ENCODE results near the gene HIPK2.

The HIPK2 gene

DNA sequence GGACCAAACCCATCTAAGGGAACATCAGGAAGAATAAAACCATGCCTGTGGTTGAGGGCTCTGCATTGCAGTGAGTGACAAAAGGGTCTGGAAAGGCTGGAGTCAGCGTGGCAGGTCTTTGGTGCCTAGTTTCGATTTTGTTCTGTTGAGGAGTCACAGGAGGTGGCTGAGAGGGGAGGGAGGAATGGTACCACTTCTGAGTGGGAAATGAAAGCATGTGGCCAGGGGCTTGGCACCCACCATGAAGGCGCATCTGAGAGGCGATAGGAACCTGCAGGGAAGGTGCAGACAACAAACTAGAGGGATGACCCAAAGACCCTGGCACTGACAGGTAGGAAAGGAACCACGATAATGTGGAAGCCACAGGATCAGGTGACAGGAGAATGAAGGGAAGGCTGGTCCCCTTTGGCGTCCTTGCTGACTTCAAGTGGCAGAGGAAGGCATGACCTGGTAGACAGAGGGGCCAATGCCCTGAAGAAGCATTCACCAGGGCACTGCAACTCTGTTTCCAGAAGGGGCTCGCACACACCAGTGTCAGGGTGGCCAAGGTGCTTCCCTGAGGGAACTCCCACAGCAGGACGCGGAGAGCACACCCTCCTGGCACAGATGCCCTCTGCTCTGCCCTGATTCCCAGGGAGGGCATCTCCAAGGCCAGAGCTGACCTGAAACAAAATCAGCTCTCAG, 41.7 kb downstream of the HIPK2 start:
- no peak for DNase-seq (ENCODE audit: low read depth in 3 of 3)

DNA sequence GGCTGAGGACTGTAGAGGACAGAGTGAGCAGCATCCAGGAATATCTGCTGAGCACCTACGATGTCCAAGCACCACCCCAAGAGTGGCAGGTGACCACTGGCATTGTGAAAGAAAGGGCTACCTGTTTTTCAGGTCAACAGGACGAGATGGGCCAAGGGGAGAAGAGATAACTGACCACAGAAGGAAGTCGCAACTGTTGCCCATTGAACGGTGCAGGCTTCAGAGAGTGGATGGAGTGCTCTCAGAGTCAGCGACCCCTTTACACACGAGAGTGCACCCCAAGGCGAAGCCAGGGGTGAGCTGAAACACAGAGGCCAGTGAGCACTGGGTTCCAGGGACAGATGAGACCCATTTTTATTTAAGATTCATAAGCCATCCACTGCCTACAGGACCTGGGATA, 42.3 kb downstream of the HIPK2 start:
- DNase-seq (ENCODE audit: low read depth in 3 of 3), result no peak

DNA sequence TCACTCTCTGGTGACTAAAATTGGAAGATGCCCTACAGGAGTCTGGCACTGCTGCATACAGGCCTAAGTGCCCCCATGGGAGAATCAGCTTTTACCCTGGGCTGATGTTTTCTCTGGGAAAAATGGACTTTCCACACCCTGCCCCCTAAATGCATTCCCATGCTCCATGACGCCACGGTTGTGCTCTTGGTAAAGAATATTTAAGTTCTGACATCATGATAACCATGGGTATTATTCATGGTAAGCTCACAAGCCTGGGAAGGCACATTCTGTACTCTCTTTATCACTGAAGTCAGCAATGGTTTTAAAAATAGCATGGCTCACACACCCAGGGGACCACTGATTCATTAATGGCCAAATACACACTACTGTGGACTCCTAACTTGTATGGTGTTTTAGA, 43.4 kb downstream of the HIPK2 start:
- DNase-seq (ENCODE audit: low read depth in 3 of 3), result no peak

DNA sequence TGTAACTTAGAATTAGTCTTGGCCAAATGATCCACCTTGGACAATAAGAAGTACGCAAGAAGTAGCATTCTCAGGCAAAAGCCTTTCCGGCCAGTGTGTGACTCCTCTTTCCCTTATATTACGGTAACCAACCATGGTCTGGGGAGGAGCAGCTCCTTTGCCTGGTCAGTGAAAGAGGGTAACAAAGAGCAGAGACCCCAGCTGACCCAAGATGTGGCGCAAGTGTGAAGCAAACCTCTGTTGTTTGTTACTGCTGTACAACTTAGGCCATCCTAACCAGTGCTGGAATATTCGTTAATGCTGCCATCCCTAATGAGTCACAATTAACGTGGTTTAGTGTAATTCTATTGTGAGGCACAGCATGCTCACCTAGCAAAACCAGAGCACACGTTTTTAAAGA, 44.0 kb downstream of the HIPK2 start:
- DNase-seq (ENCODE audit: low read depth in 3 of 3), result no peak

DNA sequence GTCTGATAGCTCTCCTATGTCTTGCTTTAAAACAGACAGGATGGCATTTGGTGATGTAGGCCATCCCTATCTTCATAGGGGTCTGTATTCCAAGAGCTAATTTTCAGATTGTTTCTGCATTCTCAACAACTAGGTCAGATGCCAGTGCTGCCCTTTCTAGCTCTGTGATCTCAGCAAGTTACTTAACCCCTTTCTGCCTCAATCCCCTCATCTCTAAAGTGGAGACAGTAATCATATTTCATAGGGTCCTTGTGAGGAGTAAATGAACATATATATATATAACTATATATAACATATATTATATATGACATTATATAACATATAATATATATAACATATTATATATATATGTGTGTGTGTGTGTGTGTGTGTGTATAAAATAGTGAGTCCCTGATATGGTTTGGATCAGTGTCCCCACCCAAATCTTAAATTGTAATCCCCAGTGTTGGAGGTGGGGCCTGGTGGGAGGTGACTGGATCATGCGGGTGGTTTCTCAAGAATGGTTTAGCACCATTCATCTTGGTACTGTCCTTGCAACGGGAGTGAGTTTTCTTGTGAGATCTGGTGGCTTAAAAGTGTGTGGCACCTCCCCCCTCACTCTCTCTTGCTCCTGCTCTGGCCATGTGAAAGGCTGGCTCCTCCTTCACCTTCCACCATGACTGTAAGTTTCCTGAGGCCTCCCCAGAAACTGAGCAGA, 45.2 kb downstream of the HIPK2 start:
- no peak for DNase-seq (ENCODE audit: low read depth in 3 of 3)

DNA sequence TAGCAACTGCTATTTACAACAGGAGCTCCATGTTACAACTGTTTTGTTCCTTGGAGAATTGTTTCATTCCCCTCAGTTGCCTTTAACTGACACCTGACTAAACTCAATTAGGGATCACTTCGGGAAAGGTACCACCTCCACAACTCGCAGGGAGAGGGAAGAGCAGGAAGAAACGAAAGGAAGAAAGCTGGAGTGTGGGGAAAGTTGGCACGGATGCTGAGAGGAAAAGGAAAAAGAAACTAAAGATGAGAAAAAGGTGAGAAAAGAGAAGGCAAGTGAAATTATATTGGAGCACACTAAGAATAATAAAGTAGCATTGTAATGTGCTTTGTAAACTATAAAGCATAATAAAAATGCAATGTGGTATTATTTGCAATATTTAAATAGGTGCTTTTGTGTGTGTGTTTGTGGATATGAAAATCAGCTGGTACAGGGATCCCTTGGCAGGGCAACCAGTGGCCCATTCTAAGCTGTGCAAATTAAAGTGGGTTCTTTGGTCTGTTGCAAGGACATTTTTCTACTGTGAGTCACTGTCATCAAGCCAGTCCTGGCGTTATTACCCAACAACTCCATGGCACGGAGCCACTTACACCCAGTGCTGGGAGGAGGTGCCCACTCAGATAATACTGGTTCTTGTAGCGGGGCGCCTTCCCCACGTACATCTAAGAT, 45.9 kb downstream of the HIPK2 start:
- no peak for DNase-seq (ENCODE audit: low read depth in 3 of 3)

DNA sequence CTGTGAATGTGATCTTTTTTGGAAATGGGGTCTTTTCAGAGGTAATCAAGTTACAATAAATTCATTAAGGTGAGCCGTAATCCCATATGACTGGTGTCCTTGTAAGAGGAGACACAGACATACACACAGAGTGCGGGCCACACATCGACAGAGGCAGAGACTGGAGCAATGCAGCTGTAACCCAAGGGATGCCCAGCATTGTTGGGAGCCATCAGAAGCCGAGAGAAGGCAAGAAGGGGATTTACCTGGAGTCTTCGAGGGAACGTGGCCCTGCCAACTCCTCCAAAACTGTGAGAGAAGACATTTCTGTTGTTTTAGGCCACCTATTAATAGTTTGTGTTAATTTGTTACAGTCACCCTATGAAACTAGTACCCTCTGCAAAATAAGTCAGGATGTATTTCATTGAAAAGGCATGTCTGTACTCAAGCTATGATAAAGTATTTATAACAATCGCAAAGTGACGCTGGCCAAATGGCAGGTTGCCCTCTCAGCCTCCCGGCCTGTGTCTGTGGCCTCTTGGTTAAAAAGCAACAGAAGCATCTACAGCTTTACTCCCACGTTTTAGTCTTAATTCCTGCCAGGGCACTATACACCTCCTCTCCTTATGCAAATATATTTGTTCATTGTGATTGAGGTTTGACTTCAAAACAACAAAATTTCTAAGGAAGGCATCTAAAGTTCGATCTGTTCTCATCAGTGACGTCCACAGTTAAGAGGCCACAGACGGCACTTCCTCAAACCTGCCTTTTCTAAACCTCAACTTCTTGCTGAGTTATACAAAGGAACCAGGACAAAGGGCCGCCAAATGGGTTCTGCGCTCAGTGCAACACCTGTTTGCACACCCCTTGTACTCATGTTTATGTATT, 46.8 kb downstream of the HIPK2 start:
- DNase-seq (ENCODE audit: low read depth in 3 of 3), result no peak

DNA sequence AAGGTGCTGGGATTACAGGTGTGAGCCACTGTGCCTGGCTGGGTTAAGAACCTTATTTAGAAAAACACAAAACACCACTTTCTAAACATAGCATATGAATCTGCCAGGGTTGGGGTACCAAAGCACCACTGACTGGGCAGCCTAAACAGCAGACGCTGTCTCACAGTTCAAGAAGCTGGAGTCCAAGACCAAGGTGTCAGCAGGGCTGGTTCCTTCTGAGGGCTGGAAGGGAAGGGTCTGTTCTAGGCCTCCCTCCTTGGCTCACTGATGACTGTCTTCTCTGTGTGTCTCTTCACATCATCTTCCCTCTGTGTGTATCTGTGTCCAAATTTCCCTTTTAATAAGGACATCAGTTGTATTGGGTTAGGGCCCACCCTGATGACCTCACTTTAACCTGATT, 49.6 kb downstream of the HIPK2 start:
- DNase-seq (ENCODE audit: low read depth in 3 of 3), result no peak

DNA sequence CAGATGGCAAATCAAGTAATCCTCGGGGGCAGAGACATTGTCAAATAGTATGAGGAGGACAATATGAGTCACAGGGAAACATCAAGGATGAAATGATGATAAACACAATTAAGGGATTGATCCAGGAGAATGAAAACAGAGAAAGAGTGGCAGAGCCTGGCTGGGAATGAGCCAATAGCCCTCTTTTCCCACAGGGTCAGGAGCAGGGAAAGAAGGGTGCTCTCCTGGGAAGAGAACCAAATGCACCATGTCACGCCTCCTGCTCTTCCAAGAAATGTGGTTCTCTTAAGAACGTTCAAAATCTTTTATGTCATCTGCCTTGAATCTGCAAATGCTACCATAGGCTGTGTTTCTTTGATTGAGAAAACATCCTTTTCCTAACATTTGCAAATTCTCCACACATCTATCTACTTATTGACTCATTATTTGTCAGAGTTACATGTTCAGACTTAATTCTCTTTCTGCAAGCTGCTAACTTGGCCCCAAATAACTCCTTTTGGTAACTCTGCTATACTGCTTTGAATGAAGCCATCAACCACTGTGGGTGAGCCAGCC, 50.6 kb downstream of the HIPK2 start:
- DNase-seq (ENCODE audit: low read depth in 3 of 3), result no peak

DNA sequence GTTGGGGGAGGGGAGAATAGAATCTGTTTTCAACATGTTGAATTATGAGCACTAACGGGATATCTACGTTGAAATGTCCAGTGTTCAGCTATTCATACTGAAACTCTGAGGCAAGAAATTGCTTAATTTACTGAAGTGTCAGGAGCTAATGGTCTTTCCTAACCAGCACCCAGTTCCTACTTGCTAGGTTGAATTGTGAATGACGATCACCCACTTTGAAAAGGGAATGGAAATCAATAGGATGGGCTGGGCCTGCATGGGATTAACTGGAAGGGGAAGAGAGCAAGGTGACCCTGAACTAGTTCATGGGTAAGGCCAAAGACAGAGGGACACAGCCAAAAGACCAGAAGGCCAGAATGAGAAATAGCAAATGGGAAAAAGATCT, 51.3 kb downstream of the HIPK2 start:
- no peak for DNase-seq (ENCODE audit: low read depth in 3 of 3)

DNA sequence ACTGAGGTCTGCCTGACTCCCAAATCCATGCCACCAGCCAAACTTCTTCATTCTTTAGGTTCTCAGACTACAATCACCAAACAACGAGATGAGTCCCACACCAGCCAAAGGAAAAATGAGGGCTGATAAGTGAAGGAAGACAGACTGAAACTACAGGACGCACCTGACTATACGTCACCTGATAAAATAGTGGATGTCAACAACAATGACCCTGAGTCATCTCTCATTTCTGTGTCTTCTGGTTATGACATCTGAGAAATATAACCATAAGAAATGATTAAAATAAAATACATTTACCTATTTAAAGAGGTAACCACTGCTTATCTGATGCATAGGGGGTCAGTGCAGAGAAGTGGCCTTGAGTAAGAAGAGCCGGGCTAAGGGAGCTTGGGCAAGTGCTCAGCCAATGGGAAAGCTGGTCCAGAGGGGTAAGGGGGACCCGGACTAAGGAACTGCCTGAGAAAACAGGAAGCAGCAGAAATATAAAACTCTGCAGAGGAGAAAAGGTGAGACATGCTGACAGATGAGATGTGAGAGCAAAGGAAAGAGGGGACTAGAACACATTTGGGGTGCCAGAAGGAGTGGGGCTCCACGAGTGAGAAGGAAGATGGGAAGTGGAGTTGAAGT, 51.8 kb downstream of the HIPK2 start:
- DNase-seq (ENCODE audit: low read depth in 3 of 3), result no peak

DNA sequence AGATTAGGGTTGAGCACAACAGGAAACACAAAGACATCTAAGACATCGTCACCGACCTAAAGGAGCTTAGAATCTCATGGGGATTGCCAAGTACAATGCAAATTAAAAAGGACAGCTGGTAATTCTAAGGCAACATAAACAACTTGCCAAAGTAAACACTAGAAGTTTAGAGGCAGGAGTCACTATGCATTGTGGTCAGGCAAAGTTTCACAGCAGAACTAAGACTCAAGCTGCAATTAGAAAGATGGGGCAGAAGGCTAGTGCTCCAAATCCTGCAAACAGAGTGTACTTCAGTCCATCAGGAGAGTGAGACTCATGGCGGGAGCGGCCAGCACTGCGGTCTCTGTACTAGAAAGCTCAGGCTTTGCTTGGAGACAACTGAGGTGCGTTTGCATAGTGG, 52.7 kb downstream of the HIPK2 start:
- no peak for DNase-seq (ENCODE audit: low read depth in 3 of 3)

DNA sequence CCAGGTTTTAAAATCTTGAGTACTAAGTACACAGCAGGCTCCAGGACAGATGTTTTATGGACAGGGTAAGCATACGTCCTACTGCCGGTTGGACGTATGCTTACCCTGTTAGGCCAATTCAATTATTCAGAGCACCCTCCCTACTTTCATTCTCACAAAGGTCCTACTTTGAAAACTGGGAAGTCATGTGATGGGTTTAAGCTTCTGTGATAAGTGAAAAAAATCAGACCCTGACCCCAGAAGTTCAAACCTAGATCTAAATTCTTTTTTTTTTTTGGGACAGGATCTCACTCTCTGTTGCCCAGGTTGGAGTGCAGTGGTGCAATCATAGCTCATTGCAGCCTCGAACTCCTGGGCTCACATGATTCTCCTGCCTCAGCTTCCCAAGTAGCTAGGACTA, 55.2 kb downstream of the HIPK2 start:
- DNase-seq (ENCODE audit: low read depth in 3 of 3), result no peak

DNA sequence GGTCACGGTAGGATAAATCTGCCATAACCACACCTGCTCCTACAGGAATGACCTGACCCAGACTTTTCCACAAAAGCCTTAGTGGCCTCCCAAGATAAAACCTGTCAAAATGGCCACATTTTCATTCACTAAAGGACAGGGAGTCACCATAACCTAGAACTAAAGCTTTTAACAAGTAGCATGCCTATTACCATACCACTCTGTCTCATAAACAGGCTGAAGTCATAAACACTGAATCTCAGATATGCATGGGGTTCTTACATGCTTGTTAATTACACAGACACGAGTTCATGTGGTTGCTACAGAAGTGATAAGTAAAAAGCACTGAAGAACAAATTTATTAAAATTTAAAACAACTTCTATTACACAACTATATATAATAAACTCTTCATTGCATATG, 56.0 kb downstream of the HIPK2 start:
- DNase-seq (ENCODE audit: low read depth in 3 of 3), result no peak

DNA sequence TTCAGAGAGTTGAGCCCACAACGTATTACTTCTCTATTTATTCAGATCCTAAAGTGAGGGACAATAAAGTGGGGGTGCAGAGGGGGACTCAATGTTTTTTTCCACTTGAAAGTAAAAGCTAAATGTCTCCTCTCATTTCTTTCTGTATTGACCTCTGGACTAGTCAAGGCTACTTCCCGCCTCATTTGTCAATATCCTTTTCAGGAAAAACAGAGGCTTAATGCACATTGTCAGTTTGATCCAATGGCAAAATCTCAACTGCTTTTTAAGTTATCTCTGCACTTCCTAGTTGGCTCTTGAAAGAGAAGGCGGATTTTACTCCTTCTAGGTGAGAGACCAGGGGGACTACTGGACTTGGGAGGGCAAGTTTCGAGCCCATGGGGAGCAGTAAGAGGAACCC, 56.4 kb downstream of the HIPK2 start:
- no peak for DNase-seq (ENCODE audit: low read depth in 3 of 3)

DNA sequence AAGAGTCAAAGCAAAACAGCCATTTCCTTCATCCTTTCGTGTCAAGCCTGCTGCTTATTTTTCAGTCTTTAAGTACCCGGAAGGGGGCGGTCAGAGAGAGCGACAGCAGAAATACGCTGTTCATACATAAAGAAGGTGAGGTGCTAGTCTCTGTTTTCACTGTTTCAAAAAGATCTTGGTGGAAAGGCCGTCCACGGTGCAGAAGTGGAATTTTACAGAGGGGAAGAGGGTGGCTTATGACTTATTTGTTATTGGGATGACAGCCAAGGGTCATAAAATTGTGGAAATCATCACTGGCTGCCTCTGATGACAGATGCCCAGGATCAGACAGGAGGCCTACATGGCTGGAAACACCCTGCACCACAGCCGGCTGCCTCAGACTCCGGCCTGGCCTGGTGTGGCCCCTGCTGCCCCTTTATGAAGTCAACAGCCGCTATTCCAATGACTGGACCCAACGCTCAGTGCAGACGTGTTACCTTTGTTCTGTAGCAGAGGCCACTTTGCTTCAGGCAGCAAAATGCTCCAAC, 57.0 kb downstream of the HIPK2 start:
- no peak for DNase-seq (ENCODE audit: low read depth in 3 of 3)

DNA sequence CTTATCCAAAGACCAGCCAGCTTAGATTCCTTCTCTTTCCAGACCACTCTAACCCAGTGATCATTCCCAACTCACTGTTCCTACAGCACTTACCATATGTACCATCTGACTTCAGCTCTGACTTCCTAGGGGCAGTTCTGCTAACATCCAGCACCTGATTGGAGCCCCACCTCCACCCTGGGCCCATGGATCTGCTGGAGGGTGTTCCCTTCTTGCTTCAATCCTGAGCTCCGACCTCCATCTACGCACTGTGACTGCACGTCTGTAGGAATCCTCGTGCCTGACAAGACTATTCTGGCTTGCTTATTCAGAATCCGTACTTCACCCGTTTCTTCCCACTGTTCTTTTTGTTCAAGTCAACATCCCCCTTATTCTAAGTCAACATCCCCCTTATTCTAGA, 57.6 kb downstream of the HIPK2 start:
- no peak for DNase-seq (ENCODE audit: low read depth in 3 of 3)

DNA sequence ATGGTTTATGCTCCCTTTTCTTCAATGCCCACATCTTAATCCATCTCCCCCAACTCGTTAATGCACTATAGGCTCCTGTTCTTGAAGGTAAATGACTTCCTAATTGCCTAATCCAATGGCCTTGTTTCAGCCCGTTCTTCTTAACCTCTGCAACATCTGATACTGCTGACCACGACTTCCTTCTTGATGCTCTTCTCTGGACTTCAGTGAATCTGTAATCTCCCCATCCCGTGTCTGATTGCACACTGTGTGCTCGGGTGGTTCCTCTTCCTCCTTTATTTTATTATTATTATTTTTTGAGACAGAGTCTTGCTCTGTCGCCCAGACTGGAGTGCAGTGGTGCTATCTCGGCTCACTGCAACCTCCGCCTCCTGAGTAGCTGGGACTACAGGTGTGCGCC, 58.9 kb downstream of the HIPK2 start:
- DNase-seq (ENCODE audit: low read depth in 3 of 3), result no peak

DNA sequence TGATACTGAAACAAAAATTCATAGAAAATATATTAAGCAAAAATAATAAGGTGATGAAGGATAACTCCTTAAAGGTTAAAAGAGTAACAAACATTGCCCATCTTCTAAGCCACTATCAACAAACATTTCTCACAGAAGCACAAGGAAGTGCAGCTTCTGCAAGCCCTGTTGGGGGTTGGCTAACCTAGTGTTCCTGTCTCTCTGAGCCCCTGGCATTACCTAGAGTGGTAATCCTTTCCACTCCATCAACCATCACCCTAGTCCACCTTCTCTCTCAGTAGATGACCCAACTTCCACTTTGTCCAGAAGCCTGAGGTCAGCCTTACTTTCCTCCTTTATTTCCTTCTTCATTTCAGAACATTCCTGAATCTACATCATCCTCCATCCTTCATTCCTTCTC, 59.7 kb downstream of the HIPK2 start:
- no peak for DNase-seq (ENCODE audit: low read depth in 3 of 3)

DNA sequence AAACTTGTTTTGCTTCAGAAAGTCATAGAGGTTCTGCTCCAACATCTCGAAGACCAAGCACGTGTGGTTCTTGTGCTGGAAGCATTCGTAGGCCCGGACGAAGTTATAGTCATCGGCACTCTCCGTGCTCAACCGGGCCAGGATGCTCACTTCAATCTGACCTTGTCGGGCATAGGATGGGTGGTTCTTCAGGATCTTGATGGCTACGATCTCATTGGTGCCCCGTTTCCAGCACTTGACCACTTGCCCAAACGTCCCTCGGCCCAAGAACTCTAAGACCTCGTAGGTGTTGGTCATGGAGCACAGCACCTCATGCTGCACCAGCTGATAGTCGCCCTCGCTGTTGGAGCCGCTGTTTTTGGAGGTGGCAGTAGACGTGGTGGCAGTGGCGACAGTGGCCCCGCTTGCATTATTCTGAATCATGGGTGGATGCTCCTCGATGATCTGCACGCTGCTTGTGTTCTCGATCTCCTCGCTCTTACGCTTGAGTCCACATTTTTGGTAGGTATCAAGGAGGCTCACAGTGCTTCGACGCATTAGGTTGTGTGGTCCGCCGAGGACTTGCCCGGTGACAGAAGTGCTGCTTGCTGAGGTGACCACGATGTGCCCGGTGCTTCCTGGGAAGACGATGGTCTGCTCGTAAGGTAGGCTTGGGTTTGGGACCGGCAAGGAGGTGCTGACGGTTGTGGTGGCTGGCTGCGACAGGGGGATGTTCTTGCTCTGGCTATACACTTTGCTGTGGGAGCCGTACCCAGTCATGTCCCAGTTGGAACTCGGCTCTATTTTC, 61.4 kb downstream of the HIPK2 start:
- no peak for DNase-seq (ENCODE audit: low read depth in 3 of 3)

All from stimulated activated CD4-positive, alpha-beta T cell treated with anti-CD3 and anti-CD28 coated beads, TNF-alpha, amount 100 ng/mL, for 24 hours (primary cell).